Kidney (tissue), 14 donors: Measurements from ENCODE around the gene ZSCAN29. TPM values are rescaled to one million over a fixed set of nuclear protein-coding genes. Genes with fewer than 3 reads are reported as not detected.
A peak's percentile ranks its signal among the peaks of the same experiment; 100 is the strongest.

Experiments
- DNase-seq, 5 donors: peaks; one replicate each; pipeline ENCODE4 v3.0.0-alpha.2; 2013 to 2020
- FAIRE-seq: peaks from 2 replicates; lab custom pipeline; 2012; peaks lifted over from hg19 to GRCh38; lab: Jason Lieb, UNC
- H3K27ac ChIP-seq, 2 donors: one replicate each; pipeline ENCODE4 v1.7.0; 2013; ENCODE audit warnings: low read depth in 2 of 2, low read length in 2 of 2, inconsistent platforms in 1 of 2
- H3K27me3 ChIP-seq: one replicate; pipeline ENCODE4 v1.7.1; 2013; ENCODE audit warnings: low read length, inconsistent platforms; ENCODE audit not compliant: control insufficient read depth, insufficient read depth
- H3K36me3 ChIP-seq, 3 donors: one replicate each; pipeline versions ENCODE4 v1.7.0 to v1.7.1; 2013; ENCODE audit warnings: low read length in 3 of 3, control low read depth in 1 of 3, inconsistent platforms in 1 of 3; ENCODE audit not compliant: insufficient read depth in 3 of 3, control insufficient read depth in 2 of 3
- H3K4me1 ChIP-seq, 3 donors: one replicate each; pipeline versions ENCODE4 v1.7.0 to v1.7.1; 2013; ENCODE audit warnings: low read length in 3 of 3, inconsistent platforms in 1 of 3, low read depth in 1 of 3; ENCODE audit not compliant: control insufficient read depth in 2 of 3, insufficient read depth in 2 of 3
- H3K4me3 ChIP-seq, 3 donors: one replicate each; pipeline versions ENCODE4 v1.7.0 to v1.8.1; 2013; ENCODE audit warnings: low read length in 3 of 3, control low read depth in 1 of 3, inconsistent platforms in 1 of 3
- H3K9ac ChIP-seq, 3 donors: one replicate each; pipeline versions ENCODE4 v1.7.0 to v1.7.1; 2013; ENCODE audit warnings: low read length in 3 of 3, control low read depth in 1 of 3, inconsistent platforms in 1 of 3
- H3K9me3 ChIP-seq, 3 donors: one replicate each; pipeline versions ENCODE4 v1.7.0 to v1.7.1; 2013; ENCODE audit warnings: low read length in 3 of 3, control low read depth in 1 of 3, inconsistent platforms in 1 of 3; ENCODE audit not compliant: control insufficient read depth in 2 of 3, insufficient read depth in 1 of 3
- intact Hi-C: fragments of 100-400 bp; cut with DNase I; formaldehyde crosslinking; loops from one replicate; pipeline ENCODE4 v1.11.1; 2022
- polyA plus RNA-seq: library from polyadenylated mRNA; stranded (reverse); fragments of 350-450 nt; fragmentation: Illumina TruSeq; extraction: RNeasy Lipid Tissue Mini Kit (QIAGEN cat#74804); gene quantifications from one replicate; pipeline ENCODE4 v1.2.3, GENCODE V29; 2014; ENCODE audit warnings: low read depth, low replicate concordance; ENCODE audit not compliant: insufficient read depth
- total RNA-seq: library from RNA; stranded (reverse); fragmentation: NEBNext Ultra II Directional; extraction: Animal tissue kit (Norgen Biotek cat#: 25700); gene quantifications from one replicate; pipeline ENCODE4 v1.2.1, GENCODE V29; 2021
- TF ChIP-seq, protein P1 (sequence below): IDR thresholded peaks from 3 replicates; pipeline ENCODE4 v1.5.1; 2012; ENCODE audit warnings: mild to moderate bottlenecking, moderate library complexity, borderline replicate concordance; ENCODE audit not compliant: insufficient read depth; ENCODE audit errors: extremely low read depth
- donor health status: control.
- donor health status: control.
- donor health status: control.
- donor health status: control.
- donor health status: control.
- donor health status: DM: yes; HTN: yes; CAD: no.
- donor health status: Normal renal cell carcinoma (clear cell type).

The ZSCAN29 gene
- total and polyA plus RNA-seq, 2 donors from 2014 or later = 3.2 to 22.1 TPM

DNA sequence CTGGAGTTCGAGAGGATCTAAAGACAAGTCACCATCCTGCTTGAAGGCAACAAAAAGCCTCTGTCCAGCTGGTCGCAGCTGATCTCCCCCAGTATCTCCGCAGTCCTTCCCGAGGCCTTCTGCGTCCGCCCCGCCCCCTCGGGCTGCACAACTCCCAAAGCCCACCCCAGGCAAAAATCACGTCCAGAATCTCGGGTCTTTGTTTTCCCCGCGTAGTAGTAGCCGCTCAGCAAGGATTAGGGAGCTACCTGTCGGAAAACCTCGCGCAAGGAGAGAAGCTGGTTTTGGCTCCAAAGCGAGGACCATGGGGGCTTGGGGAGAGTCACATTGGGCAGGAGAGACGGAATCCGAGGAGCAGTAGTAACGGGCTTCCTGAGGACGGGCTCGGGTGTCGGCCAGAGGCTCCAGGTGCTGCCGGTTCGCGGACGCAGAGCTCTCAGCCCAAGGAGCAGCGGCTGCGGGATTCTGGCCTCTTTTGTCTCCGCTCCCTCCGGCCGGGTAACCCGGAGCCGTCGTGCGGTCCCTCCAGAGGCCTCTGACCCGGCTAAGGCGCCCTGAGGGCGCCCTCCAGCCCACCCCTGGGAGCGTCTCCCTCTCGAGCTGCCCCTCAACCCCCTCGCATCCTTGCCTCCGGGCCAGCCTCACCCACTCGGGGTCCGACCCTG lies 401 bp downstream of the ZSCAN29 start:
- H3K9ac ChIP-seq = peak overlapping the region; percentile 64 to 83 (median 83)
- peaks cover 3 to 9% (median 8%) of the 10 kb centered on the region in 3 donors for H3K36me3 ChIP-seq
- peaks cover 0 to 16% (median 11%) of the 10 kb centered on the region in 3 donors for H3K4me1 ChIP-seq
- intact Hi-C loops = no loop called here
- peak overlapping the region; percentile 74 to 87 (median 77) for H3K4me3 ChIP-seq
- H3K27me3 ChIP-seq = no peaks in the 10 kb centered on the region
- TF ChIP-seq, protein P1, sequence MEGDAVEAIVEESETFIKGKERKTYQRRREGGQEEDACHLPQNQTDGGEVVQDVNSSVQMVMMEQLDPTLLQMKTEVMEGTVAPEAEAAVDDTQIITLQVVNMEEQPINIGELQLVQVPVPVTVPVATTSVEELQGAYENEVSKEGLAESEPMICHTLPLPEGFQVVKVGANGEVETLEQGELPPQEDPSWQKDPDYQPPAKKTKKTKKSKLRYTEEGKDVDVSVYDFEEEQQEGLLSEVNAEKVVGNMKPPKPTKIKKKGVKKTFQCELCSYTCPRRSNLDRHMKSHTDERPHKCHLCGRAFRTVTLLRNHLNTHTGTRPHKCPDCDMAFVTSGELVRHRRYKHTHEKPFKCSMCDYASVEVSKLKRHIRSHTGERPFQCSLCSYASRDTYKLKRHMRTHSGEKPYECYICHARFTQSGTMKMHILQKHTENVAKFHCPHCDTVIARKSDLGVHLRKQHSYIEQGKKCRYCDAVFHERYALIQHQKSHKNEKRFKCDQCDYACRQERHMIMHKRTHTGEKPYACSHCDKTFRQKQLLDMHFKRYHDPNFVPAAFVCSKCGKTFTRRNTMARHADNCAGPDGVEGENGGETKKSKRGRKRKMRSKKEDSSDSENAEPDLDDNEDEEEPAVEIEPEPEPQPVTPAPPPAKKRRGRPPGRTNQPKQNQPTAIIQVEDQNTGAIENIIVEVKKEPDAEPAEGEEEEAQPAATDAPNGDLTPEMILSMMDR = no peak
- peak overlapping the region in 1 of 2 donors; percentile 35 for H3K27ac ChIP-seq
- H3K9me3 ChIP-seq = no peaks in the 10 kb centered on the region
- peak; percentile 57 to 82 (median 74) for DNase-seq
- no peak for FAIRE-seq

GRCh38 chr15:43361313-43361903 lies 9.4 kb downstream of the ZSCAN29 start:
- Histone ChIP-seq H3K9me3 (peaks cover 10 to 36% (median 11%) of the 10 kb centered on the region in 3 donors), H3K27ac (no peak overlapping the region), H3K9ac (no peak overlapping the region), H3K4me1 (no peaks in the 10 kb centered on the region), H3K36me3 (peaks cover 27 to 48% (median 33%) of the 10 kb centered on the region in 3 donors), H3K4me3 (peak overlapping the region in 2 of 3 donors; percentile 4), H3K27me3 (no peaks in the 10 kb centered on the region)
- intact Hi-C loops = no loop called here
- DNase-seq (no peak), FAIRE-seq (no peak)
- TF ChIP-seq, protein P1 = no peak

GRCh38 chr15:43360821-43361220 lies 10.0 kb downstream of the ZSCAN29 start:
- no peak overlapping the region for H3K9ac ChIP-seq
- no peak overlapping the region for H3K27ac ChIP-seq
- peaks cover 26 to 48% (median 30%) of the 10 kb centered on the region in 3 donors for H3K36me3 ChIP-seq
- no peaks in the 10 kb centered on the region for H3K4me1 ChIP-seq
- DNase-seq = no peak
- no peaks in the 10 kb centered on the region for H3K27me3 ChIP-seq
- intact Hi-C loops = no loop called here
- TF ChIP-seq, protein P1 = no peak
- H3K4me3 ChIP-seq = peak overlapping the region in 1 of 3 donors; percentile 4
- H3K9me3 ChIP-seq = peaks cover 10 to 36% (median 11%) of the 10 kb centered on the region in 3 donors
- no peak for FAIRE-seq
